Measurements from ENCODE around the gene SSMEM1. TPM values are rescaled to one million over a fixed set of nuclear protein-coding genes. Genes with fewer than 3 reads are reported as not detected.
"Not testable (repeated sequence)": the region's sequence is repeated elsewhere in the genome, so short reads cannot be mapped to it uniquely, and the experiment has no call there.

Gene SSMEM1
- total RNA-seq, 1 experiment from 2014 or later, result not detected

GRCh38 chr7:130246491-130246890, 38.8 kb downstream of the SSMEM1 start:
- not testable (repeated sequence) for H3K4me1 Mint-ChIP-seq

DNA sequence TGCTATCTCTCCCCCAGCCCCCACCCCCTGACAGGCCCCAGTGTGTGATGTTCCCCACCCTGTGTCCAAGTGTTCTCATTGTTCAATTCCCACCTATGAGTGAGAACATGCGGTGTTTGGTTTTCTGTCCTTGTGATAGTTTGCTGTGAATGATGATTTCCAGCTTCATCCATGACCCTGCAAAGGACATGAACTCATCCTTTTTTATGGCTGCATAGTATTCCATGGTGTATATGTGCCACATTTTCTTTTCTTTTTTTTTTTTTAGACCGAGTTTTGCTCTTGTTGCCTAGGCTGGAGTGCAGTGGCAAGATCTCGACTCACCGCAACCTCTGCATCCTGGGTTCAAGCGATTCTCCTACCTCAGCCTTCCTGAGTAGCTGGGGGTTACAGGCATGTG, 41.2 kb downstream of the SSMEM1 start:
- H3K4me1 ChIP-seq (ENCODE audit: insufficient read depth, low read length); H3K27ac ChIP-seq (ENCODE audit: insufficient read length, low read depth, low read length); H3K23ac ChIP-seq (ENCODE audit: insufficient read length, low read depth, low read length); H3K36me3 Mint-ChIP-seq (ENCODE audit: insufficient read depth in 1 of 3, low read depth in 3 of 3); H3K79me2 ChIP-seq (ENCODE audit: insufficient read depth, low read length); H2BK20ac ChIP-seq (ENCODE audit: low read depth, low read length, poor library complexity, severe bottlenecking); H2BK15ac ChIP-seq (ENCODE audit: low read depth, low read length); H3K27me3 ChIP-seq (ENCODE audit: insufficient read depth, low read length); H2BK120ac ChIP-seq (ENCODE audit: low read depth, low read length, poor library complexity, severe bottlenecking); H3K23me2 ChIP-seq (ENCODE audit: insufficient read length, low read depth, low read length, poor library complexity, severe bottlenecking); H3K4me2 ChIP-seq (ENCODE audit: insufficient read depth, insufficient read length, low read length); H3K14ac ChIP-seq (ENCODE audit: insufficient read depth, low read length); H3K18ac ChIP-seq (ENCODE audit: insufficient read length, low read depth, low read length); H4K91ac ChIP-seq (ENCODE audit: insufficient read length, low read depth, low read length); H4K8ac ChIP-seq (replicated peaks; ENCODE audit: insufficient read length, low read depth, low read length); H2BK5ac ChIP-seq (ENCODE audit: insufficient read length, low read length); H3K27me3 Mint-ChIP-seq (ENCODE audit: low read depth); H4K5ac ChIP-seq (ENCODE audit: insufficient read length, low read depth, low read length); H3K27ac Mint-ChIP-seq; H4K20me1 ChIP-seq (ENCODE audit: control insufficient read depth, insufficient read depth, insufficient read length); H3K4ac ChIP-seq (ENCODE audit: low read depth, low read length); H2AFZ ChIP-seq (ENCODE audit: low read length); H2BK12ac ChIP-seq (ENCODE audit: insufficient read length, low read depth, low read length); H3T11ph ChIP-seq (ENCODE audit: low read length); H3K9me3 ChIP-seq (ENCODE audit: control insufficient read depth, low read depth, low read length); H3K79me1 ChIP-seq (ENCODE audit: insufficient read depth, low read depth, low read length, poor library complexity, severe bottlenecking); H3K4me3 Mint-ChIP-seq; H3K56ac ChIP-seq (ENCODE audit: insufficient read length, low read depth, low read length); H2AK5ac ChIP-seq (ENCODE audit: insufficient read length, low read length); DNase-seq; H3K9ac ChIP-seq (ENCODE audit: extremely low read depth, insufficient read length, low read length); H3K4me1 Mint-ChIP-seq: not testable (repeated sequence)
- H3K9me3 Mint-ChIP-seq, result peaks cover 11 to 13% of the 10 kb centered on the region in 2 experiments; a peak in 3 of 5 replicates
- no CpG with 5 or more reads among the region's 5 CpGs for WGBS (ENCODE audit: extremely low coverage, insufficient read length, low lambda C conversion rate)

More at GRCh38 chr7:130246491-130246890, 38.8 kb downstream of the SSMEM1 start:
- not testable (repeated sequence) for H2BK120ac ChIP-seq (ENCODE audit: low read depth, low read length, poor library complexity, severe bottlenecking); H2BK5ac ChIP-seq (ENCODE audit: insufficient read length, low read length); H4K8ac ChIP-seq (replicated peaks; ENCODE audit: insufficient read length, low read depth, low read length); H3K4ac ChIP-seq (ENCODE audit: low read depth, low read length); H3K4me3 Mint-ChIP-seq; H3K27ac ChIP-seq (ENCODE audit: insufficient read length, low read depth, low read length); H3K9ac ChIP-seq (ENCODE audit: extremely low read depth, insufficient read length, low read length); H3K79me2 ChIP-seq (ENCODE audit: insufficient read depth, low read length); H2BK20ac ChIP-seq (ENCODE audit: low read depth, low read length, poor library complexity, severe bottlenecking); H2AK5ac ChIP-seq (ENCODE audit: insufficient read length, low read length); H3K79me1 ChIP-seq (ENCODE audit: insufficient read depth, low read depth, low read length, poor library complexity, severe bottlenecking); H3K23ac ChIP-seq (ENCODE audit: insufficient read length, low read depth, low read length); H2AFZ ChIP-seq (ENCODE audit: low read length); H3K14ac ChIP-seq (ENCODE audit: insufficient read depth, low read length); H3K27me3 ChIP-seq (ENCODE audit: insufficient read depth, low read length); H3K4me1 ChIP-seq (ENCODE audit: insufficient read depth, low read length); H2BK12ac ChIP-seq (ENCODE audit: insufficient read length, low read depth, low read length); H2BK15ac ChIP-seq (ENCODE audit: low read depth, low read length); H4K5ac ChIP-seq (ENCODE audit: insufficient read length, low read depth, low read length); H4K20me1 ChIP-seq (ENCODE audit: control insufficient read depth, insufficient read depth, insufficient read length); H3K9me3 Mint-ChIP-seq; H3K56ac ChIP-seq (ENCODE audit: insufficient read length, low read depth, low read length); H3K23me2 ChIP-seq (ENCODE audit: insufficient read length, low read depth, low read length, poor library complexity, severe bottlenecking); H3K36me3 Mint-ChIP-seq (ENCODE audit: insufficient read depth in 1 of 3, low read depth in 3 of 3); H3K27ac Mint-ChIP-seq; H3K27me3 Mint-ChIP-seq (ENCODE audit: low read depth); DNase-seq; H3T11ph ChIP-seq (ENCODE audit: low read length); H3K4me2 ChIP-seq (ENCODE audit: insufficient read depth, insufficient read length, low read length); H4K91ac ChIP-seq (ENCODE audit: insufficient read length, low read depth, low read length); H3K18ac ChIP-seq (ENCODE audit: insufficient read length, low read depth, low read length); H3K9me3 ChIP-seq (ENCODE audit: control insufficient read depth, low read depth, low read length)
- no CpG with 5 or more reads among the region's 1 CpG for WGBS (ENCODE audit: extremely low coverage, insufficient read length, low lambda C conversion rate)
